Measurements from ENCODE around the gene OLIG2. TPM values are rescaled to one million over a fixed set of nuclear protein-coding genes. Genes with fewer than 3 reads are reported as not detected.

Gene OLIG2
- total RNA-seq, 1 donor from 2014 or later = 21.4 TPM

GRCh38 chr21:33041981-33042380, 16.2 kb downstream of the OLIG2 start:
- H3K4me1 Mint-ChIP-seq (ENCODE audit: low read depth, unreplicated experiment) = peaks cover 48% of the 10 kb centered on the region
- no peaks in the 10 kb centered on the region for H3K36me3 Mint-ChIP-seq (ENCODE audit: unreplicated experiment)
- H3K27ac Mint-ChIP-seq (ENCODE audit: unreplicated experiment) = no peak overlapping the region
- no peak for DNase-seq
- peaks cover 16% of the 10 kb centered on the region for H3K27me3 Mint-ChIP-seq (ENCODE audit: unreplicated experiment)
- H3K4me3 Mint-ChIP-seq (ENCODE audit: unreplicated experiment) = no peak overlapping the region
- TF ChIP-seq CTCF (IDR thresholded peaks at IDR 0.05; ENCODE audit: partially characterized antibody, unreplicated experiment) = no peak
- peaks cover 12% of the 10 kb centered on the region for H3K9me3 Mint-ChIP-seq (ENCODE audit: unreplicated experiment)

GRCh38 chr21:33042812-33043211, 17.1 kb downstream of the OLIG2 start:
- Mint-ChIP-seq H3K4me3 (ENCODE audit: unreplicated experiment) (no peak overlapping the region), H3K27ac (ENCODE audit: unreplicated experiment) (no peak overlapping the region), H3K36me3 (ENCODE audit: unreplicated experiment) (no peaks in the 10 kb centered on the region), H3K4me1 (ENCODE audit: low read depth, unreplicated experiment) (peaks cover 45% of the 10 kb centered on the region), H3K9me3 (ENCODE audit: unreplicated experiment) (peaks cover 12% of the 10 kb centered on the region), H3K27me3 (ENCODE audit: unreplicated experiment) (peaks cover 16% of the 10 kb centered on the region)
- no peak for DNase-seq
- TF ChIP-seq CTCF (IDR thresholded peaks at IDR 0.05; ENCODE audit: partially characterized antibody, unreplicated experiment) = no peak

- Mint-ChIP-seq H3K36me3 (ENCODE audit: unreplicated experiment) (no peaks in the 10 kb centered on the region), H3K27me3 (ENCODE audit: unreplicated experiment) (peaks cover 9% of the 10 kb centered on the region), H3K27ac (ENCODE audit: unreplicated experiment) (peak overlapping the region; percentile 12), H3K4me3 (ENCODE audit: unreplicated experiment) (no peak overlapping the region), H3K4me1 (ENCODE audit: low read depth, unreplicated experiment) (peaks cover 34% of the 10 kb centered on the region), H3K9me3 (ENCODE audit: unreplicated experiment) (peaks cover 4% of the 10 kb centered on the region)
- TF ChIP-seq CTCF (IDR thresholded peaks at IDR 0.05; ENCODE audit: partially characterized antibody, unreplicated experiment) = no peak
- no peak for DNase-seq
Observed at GRCh38 chr21:33046455-33046854, 20.7 kb downstream of the OLIG2 start.

GRCh38 chr21:33047231-33047630, 21.5 kb downstream of the OLIG2 start:
- Mint-ChIP-seq H3K9me3 (ENCODE audit: unreplicated experiment) (peaks cover 9% of the 10 kb centered on the region), H3K27me3 (ENCODE audit: unreplicated experiment) (peaks cover 5% of the 10 kb centered on the region), H3K27ac (ENCODE audit: unreplicated experiment) (peak overlapping the region; percentile 46), H3K36me3 (ENCODE audit: unreplicated experiment) (no peaks in the 10 kb centered on the region), H3K4me1 (ENCODE audit: low read depth, unreplicated experiment) (peaks cover 35% of the 10 kb centered on the region), H3K4me3 (ENCODE audit: unreplicated experiment) (peak overlapping the region; percentile 13)
- no peak for DNase-seq
- no peak for TF ChIP-seq CTCF (IDR thresholded peaks at IDR 0.05; ENCODE audit: partially characterized antibody, unreplicated experiment)

GRCh38 chr21:33051925-33052324, 26.2 kb downstream of the OLIG2 start:
- peak overlapping the region; percentile 92 for H3K27ac Mint-ChIP-seq (ENCODE audit: unreplicated experiment)
- peak overlapping the region; percentile 52 for H3K4me3 Mint-ChIP-seq (ENCODE audit: unreplicated experiment)
- peaks cover 5% of the 10 kb centered on the region for H3K9me3 Mint-ChIP-seq (ENCODE audit: unreplicated experiment)
- DNase-seq = peak; percentile 67
- no peaks in the 10 kb centered on the region for H3K36me3 Mint-ChIP-seq (ENCODE audit: unreplicated experiment)
- peaks cover 2% of the 10 kb centered on the region for H3K27me3 Mint-ChIP-seq (ENCODE audit: unreplicated experiment)
- no peak for TF ChIP-seq CTCF (IDR thresholded peaks at IDR 0.05; ENCODE audit: partially characterized antibody, unreplicated experiment)
- H3K4me1 Mint-ChIP-seq (ENCODE audit: low read depth, unreplicated experiment) = peaks cover 26% of the 10 kb centered on the region

Data from glutamatergic neuron (in vitro differentiated cells).